Mononuclear cell (primary cell): ENCODE data around the gene HYAL3. TPM values are rescaled to one million over a fixed set of nuclear protein-coding genes. Genes with fewer than 3 reads are reported as not detected.
"Not testable (repeated sequence)": the region's sequence is repeated elsewhere in the genome, so short reads cannot be mapped to it uniquely, and the experiment has no call there.

Experiments used
- H3K27me3 ChIP-seq: 2 replicates; pipeline ENCODE4 v1.6.0; 2011; ENCODE audit warnings: low read length, control low read depth; ENCODE audit not compliant: insufficient read depth
- H3K4me1 ChIP-seq: 2 replicates; pipeline ENCODE4 v1.5.1; 2011; ENCODE audit warnings: mild to moderate bottlenecking, low read length, control low read depth; ENCODE audit not compliant: insufficient read depth
- H3K4me3 ChIP-seq: 2 replicates; pipeline ENCODE4 v1.5.1; 2011; ENCODE audit warnings: mild to moderate bottlenecking, low read length, moderate library complexity
- H3K9me3 ChIP-seq: 2 replicates; pipeline ENCODE4 v1.5.1; 2011; ENCODE audit warnings: low read depth, mild to moderate bottlenecking, control low read depth, low read length
- total RNA-seq: library from RNA; depleted of rRNA; stranded (reverse); fragments of >200 nt; gene quantifications from one replicate; pipeline ENCODE4 v1.2.3, GENCODE V29; 2012

The HYAL3 gene
- total RNA-seq, 1 donor = 2.0 TPM

DNA sequence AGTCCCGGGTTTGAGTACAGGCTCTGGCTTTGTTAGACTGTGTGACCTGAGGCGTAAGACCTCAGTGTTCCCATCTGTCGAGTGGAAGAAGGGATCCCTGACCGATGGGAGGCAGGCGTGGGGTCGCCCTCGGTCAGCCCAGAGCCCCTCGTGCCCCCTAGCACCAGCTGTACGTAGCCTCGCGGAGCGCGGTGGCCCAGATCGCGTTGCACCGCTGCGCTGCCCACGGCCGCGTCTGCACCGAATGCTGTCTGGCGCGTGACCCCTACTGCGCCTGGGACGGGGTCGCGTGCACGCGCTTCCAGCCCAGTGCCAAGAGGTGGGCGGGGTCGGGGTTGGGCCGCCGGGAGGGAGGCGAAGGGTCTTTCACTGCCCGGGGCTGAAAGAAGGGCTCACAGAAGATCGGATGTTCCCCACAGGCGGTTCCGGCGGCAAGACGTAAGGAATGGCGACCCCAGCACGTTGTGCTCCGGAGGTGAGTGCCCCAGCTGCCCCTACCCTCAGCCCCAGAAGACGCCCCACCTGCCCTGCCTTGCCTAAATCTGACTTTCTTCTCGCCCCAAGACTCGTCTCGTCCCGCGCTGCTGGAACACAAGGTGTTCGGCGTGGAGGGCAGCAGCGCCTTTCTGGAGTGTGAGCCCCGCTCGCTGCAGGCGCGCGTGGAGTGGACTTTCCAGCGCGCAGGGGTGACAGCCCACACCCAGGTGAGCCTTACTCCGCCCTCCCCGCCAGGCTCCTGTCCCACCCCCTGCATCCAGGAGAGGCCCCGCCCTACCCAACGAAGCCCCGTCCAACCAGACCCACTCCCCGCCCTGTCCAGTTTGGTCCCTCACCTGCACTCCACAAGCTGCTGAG, 23.8 kb downstream of the HYAL3 start:
- Histone ChIP-seq H3K4me1 (peaks cover 36% of the 10 kb centered on the region), H3K9me3 (no peaks in the 10 kb centered on the region), H3K4me3 (no peak overlapping the region), H3K27me3 (peaks cover 37% of the 10 kb centered on the region)

DNA sequence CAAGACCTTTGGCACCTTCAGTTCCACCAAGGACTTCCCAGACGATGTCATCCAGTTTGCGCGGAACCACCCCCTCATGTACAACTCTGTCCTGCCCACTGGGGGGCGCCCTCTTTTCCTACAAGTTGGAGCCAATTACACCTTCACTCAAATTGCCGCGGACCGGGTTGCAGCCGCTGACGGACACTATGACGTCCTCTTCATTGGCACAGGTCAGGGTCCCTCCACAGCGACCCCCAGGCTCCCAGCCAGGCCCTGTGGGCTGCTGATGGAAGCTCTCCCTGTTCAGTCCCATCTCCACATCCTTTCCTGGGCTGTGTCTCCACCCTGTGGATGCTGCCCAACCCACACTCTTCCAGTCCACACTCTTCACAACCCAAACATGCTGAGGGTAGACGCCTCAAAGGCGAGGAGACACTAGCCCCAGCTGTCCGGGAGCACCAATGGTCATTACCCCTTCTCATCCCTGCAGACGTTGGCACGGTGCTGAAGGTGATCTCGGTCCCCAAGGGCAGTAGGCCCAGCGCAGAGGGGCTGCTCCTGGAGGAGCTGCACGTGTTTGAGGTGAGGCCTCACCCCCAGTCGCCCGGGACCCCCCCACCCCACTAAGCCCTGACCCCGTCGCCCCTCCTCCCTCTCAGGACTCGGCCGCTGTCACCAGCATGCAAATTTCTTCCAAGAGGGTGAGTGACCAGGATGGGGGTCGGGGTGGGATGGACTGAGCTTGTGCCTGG, 24.7 kb downstream of the HYAL3 start:
- no peaks in the 10 kb centered on the region for H3K9me3 ChIP-seq
- H3K27me3 ChIP-seq = peaks cover 37% of the 10 kb centered on the region
- H3K4me1 ChIP-seq = peaks cover 36% of the 10 kb centered on the region

DNA sequence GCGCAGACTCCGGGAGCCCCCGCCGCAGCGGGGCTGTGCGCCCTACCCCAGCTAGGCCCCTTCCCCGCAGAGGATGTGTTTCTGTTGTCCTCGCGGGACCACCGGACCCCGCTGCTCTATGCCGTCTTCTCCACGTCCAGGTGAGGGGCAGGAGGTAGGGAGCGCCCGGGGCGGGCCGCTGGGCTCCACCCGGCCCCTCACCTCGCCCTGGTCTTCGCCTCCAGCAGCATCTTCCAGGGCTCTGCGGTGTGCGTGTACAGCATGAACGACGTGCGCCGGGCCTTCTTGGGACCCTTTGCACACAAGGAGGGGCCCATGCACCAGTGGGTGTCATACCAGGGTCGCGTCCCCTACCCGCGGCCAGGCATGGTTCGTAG, 25.5 kb downstream of the HYAL3 start:
- H3K9me3 ChIP-seq = no peaks in the 10 kb centered on the region
- H3K4me3 ChIP-seq = no peak overlapping the region
- H3K27me3 ChIP-seq = peaks cover 37% of the 10 kb centered on the region
- peaks cover 36% of the 10 kb centered on the region for H3K4me1 ChIP-seq

More for the DNA sequence above, 24.7 kb downstream of the HYAL3 start:
- H3K4me3 ChIP-seq = no peak overlapping the region

DNA sequence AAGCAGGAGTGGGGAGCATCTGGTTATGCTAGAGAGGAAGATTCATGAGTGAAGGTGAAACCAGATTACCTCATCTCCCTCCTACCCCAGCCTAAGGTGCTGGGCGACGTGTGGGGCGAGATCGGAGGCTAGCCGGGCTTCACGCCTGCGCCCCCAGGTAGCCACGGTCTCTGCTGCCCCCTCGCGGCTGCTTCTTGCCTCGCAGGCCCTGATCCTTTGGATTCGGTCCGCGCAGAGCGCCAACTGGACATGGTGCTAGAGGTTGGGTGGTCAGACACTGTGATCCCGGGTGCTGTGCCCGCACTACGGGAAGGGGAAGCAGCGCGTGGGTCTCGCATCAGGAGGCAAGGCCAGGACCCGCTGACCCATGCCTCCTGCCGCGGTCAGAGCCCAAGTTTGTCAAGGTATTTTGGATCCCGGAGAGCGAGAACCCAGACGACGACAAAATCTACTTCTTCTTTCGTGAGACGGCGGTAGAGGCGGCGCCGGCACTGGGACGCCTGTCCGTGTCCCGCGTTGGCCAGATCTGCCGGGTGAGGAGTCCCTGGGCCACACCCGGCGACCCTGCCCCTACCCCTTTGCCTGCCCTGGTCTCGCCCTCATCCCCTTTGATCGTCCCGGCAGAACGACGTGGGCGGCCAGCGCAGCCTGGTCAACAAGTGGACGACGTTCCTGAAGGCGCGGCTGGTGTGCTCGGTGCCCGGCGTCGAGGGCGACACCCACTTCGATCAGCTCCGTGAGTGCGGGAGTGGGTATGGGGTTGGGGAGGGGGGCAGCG, 26.1 kb downstream of the HYAL3 start:
- Histone ChIP-seq H3K27me3 (peaks cover 37% of the 10 kb centered on the region), H3K4me1 (peaks cover 36% of the 10 kb centered on the region), H3K9me3 (no peaks in the 10 kb centered on the region), H3K4me3 (no peak overlapping the region)

DNA sequence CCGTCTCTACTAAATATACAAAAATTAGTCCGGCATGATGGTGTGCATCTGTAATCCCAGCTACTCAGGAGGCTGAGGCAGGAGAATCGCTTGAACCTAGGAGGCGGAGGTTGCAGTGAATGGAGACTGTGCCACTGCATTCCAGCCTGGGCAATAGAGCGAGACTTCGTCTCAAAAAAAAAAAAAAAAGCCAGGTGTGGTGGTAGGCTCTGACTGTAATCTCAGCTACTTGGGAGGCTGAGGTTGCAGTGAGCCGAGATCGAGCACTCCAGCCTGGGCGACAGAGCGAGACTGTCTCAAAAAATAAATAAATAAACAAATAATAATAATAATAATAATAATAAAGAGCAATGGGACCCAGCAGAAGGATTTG, 26.7 kb downstream of the HYAL3 start:
- H3K4me3 ChIP-seq, H3K9me3 ChIP-seq: not testable (repeated sequence)
- Histone ChIP-seq H3K27me3 (peaks cover 37% of the 10 kb centered on the region), H3K4me1 (peaks cover 36% of the 10 kb centered on the region)

DNA sequence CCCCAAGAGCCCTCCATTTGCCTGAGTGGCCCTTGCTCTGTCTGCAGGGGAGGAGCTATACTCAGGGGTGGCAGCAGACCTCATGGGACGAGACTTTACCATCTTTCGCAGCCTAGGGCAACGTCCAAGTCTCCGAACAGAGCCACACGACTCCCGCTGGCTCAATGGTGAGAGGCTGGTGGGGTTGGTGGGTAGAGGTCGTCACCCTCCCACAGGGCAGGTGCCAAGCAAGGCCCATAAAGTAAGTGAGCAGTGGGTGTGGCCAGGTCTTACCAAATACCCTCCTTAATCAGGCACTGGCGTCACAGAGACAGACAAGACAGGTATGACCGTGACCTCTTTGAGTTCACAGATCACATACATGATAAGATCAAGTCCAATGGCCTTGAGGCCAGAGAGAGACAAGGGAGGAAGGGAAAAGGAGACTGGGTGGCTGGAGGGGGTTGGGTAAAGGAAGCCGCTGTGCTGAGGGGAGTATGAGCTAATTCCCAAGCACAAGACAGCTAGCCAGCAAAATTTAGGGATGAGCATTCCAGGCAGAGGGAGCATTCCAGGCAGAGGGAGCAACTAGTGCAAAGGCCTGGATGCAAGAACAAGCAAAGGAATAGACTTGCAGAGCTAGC, 27.8 kb downstream of the HYAL3 start:
- peaks cover 34% of the 10 kb centered on the region for H3K27me3 ChIP-seq
- no peaks in the 10 kb centered on the region for H3K9me3 ChIP-seq
- peaks cover 34% of the 10 kb centered on the region for H3K4me1 ChIP-seq
- no peak overlapping the region for H3K4me3 ChIP-seq

DNA sequence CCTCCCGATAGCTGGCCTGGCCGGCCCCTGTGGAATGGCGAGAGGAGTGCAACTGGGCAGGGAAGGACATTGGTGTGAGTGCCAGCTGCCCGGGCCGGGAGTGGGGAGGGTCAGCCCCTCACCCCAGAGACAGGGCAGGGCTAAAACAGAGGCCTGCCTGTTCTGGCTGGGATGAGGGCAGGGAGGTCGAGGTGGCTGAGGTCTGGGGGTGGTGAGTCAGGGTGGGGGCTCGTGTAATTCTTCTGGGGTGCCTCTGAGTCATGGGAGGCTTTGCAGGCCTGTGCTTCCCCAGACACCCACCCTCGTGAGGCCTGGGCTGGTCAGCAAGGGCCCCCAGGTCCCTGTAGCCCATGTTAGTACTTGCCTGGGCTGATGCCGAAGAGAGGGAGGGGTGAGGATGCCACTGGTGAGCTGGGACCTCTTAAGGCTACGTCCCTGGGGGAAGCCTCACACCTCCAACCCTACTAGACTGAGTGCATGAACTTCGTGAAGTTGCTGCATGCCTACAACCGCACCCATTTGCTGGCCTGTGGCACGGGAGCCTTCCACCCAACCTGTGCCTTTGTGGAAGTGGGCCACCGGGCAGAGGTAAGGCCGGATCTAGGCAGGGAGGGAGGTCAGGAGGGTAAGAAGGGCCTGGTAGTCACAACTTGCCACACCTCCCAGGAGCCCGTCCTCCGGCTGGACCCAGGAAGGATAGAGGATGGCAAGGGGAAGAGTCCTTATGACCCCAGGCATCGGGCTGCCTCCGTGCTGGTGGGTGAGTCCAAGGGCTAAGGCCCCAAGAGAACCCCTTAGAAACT, 28.6 kb downstream of the HYAL3 start:
- H3K9me3 ChIP-seq = no peaks in the 10 kb centered on the region
- H3K4me1 ChIP-seq = peaks cover 28% of the 10 kb centered on the region
- peaks cover 26% of the 10 kb centered on the region for H3K27me3 ChIP-seq
- no peak overlapping the region for H3K4me3 ChIP-seq

DNA sequence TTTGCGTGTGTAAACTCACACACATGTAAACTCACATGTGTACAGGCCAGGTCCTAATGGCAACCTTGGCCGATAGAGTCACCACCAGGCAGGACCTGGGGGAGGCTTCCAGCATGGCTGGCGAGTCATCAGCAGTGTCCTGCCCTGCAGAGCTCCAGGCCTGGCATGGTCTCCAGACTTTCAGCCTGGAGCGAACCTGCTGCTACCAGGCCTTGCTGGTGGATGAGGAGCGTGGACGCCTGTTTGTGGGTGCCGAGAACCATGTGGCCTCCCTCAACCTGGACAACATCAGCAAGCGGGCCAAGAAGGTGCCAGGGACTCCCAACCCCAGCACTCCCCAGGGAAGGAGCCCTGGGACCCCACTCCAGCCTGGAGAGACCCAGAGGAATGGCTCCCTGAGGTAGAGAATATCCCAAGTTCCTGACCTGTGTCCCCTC, 29.2 kb downstream of the HYAL3 start:
- H3K27me3 ChIP-seq = peaks cover 20% of the 10 kb centered on the region
- no peaks in the 10 kb centered on the region for H3K9me3 ChIP-seq
- H3K4me1 ChIP-seq = peaks cover 21% of the 10 kb centered on the region
- no peak overlapping the region for H3K4me3 ChIP-seq

DNA sequence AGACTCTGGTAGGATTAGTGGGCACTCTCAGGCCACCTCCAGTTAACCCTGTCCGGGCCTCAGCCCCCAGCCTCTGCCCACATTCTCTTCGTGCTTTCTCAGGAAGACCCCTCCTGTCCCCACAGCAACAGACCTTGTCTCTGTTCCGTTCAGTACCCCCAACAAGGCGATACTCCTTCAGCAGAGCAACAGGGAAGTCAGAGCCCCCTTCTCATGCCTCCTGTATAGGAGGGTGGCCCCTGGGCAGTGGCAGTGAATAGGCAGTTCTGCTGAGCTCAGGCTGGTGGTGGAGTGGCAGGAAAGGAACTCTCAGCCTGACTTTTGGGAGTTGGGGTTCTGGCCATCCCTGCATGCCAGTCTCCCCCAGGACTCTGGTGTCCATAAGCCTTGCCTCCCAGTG, 29.7 kb downstream of the HYAL3 start:
- peaks cover 18% of the 10 kb centered on the region for H3K4me1 ChIP-seq
- no peaks in the 10 kb centered on the region for H3K9me3 ChIP-seq
- no peak overlapping the region for H3K4me3 ChIP-seq
- H3K27me3 ChIP-seq = peaks cover 15% of the 10 kb centered on the region

DNA sequence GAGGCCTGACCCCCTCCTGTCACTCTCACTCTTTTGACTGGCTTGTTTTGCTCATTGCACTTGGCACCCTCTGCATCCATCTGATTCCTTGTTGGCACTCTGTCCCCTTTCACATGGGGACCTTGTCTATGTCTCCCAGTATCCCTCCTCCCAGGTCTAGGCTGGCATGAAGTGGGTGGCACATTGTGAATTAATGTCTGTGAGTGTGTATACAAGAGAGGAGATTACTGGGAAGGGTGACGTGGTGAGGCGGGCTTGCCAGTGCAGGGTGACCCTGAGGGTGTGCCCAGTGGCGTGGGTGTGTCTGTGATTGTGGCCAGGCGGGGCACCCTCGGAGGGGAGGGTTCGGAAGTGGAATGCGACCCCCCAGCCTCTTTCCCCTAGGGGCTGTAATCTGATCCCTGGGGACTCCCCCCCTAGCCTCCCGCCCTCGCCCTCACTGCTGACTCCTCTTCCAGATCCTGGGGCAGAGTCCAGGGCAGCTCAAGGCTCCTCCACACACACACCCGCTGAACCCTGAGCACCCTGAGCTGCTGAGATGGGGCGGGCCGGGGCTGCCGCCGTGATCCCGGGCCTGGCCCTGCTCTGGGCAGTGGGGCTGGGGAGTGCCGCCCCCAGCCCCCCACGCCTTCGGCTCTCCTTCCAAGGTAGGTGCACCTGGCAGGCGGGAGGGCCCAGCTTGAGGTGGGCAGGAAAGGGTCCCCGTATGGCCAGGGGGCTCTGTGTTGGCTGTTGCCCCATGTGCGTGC, 30.3 kb downstream of the HYAL3 start, which contains the start of gene SEMA3B:
Gene SEMA3B (plus strand): TSS at position 445 of the 749 bp plus-strand sequence. CDS start 94 bp downstream, at position 539.
- Histone ChIP-seq H3K4me1 (peaks cover 12% of the 10 kb centered on the region), H3K9me3 (no peaks in the 10 kb centered on the region), H3K27me3 (peaks cover 9% of the 10 kb centered on the region), H3K4me3 (no peak within 1 kb of the TSS)

DNA sequence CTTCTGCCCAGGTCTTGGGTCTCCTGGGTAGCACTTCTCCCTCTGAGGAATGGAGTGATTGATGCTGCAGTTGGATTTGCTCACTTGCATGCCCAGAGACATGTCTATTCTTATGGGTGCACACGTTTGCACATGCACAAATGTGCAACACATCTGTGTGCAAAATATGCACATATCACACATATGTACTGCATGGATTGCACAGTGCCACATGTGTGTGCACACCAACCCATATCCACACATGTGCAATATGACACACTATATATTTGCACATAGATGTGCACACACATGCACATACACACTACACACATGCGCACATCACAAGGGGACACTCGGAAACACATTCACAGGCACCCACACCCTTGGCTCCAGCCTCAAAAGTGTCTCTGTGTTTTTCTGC, 30.9 kb downstream of the HYAL3 start:
- no peaks in the 10 kb centered on the region for H3K9me3 ChIP-seq
- peaks cover 7% of the 10 kb centered on the region for H3K27me3 ChIP-seq

DNA sequence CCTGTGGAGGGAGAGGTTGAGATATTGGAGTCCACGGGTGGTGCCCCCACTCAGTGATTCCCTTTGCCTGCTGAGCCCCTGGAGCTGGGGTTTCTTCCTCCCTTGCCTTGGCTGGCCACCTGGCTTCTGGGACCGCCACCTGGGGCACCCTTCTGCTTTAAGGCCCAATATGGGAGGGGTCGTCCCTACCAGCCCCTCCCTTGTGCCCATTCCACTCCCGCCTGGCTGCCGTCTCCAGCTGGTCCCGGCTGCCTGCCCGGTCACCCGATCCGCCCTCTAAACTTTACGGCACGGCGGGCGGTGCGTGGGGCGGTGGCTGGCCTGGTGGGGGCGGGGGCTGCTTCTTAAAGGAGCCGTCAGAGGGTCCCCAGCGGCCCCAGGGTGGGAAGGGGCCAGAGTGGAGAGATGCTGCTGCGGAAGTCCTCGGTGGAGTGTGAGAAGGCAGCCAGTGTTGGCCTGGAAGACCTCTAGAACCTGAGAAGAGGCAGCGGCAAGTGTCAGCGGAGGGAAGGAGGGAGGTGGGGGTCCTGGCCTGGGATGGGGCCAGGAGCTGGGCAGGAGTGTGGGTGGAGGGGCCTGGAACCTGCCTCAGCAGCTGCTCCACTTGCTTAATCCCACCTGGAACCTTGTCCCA, 31.8 kb downstream of the HYAL3 start:
- no peaks in the 10 kb centered on the region for H3K9me3 ChIP-seq
- no peak overlapping the region for H3K4me3 ChIP-seq
- H3K27me3 ChIP-seq = peaks cover 5% of the 10 kb centered on the region
- no peaks in the 10 kb centered on the region for H3K4me1 ChIP-seq

More for the DNA sequence above, 30.9 kb downstream of the HYAL3 start:
- Histone ChIP-seq H3K4me3 (no peak overlapping the region), H3K4me1 (peaks cover 6% of the 10 kb centered on the region)

DNA sequence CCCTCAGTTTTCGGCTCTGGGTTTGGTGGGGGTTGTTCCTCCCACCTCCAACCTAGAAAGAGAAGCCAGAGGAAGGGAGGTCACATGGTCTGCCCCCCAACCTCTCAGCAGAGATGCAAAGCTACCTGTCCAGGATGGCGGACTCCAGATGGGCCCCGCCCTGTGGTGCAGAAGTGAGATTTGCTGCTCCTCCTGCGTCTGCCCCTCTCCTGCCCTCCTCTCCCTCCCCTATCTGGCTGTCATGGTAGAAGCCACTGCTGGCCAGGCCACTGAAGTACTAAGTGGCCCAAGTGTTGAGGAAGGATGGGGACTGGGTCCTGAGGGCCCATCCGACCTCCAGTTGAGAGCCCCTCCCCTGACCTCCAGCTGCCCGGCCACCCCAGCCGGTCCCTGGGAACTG, 32.4 kb downstream of the HYAL3 start:
- Histone ChIP-seq H3K4me3 (no peak overlapping the region), H3K27me3 (peaks cover 5% of the 10 kb centered on the region), H3K9me3 (no peaks in the 10 kb centered on the region), H3K4me1 (no peaks in the 10 kb centered on the region)
